HUES48 (cell line): ENCODE measurements around the gene ACTR1A.

Source experiments
- H3K27ac ChIP-seq: one replicate; pipeline ENCODE4 v1.7.0; 2013; ENCODE audit warnings: low read depth, low read length, inconsistent platforms
- H3K27me3 ChIP-seq: 2 replicates; pipeline ENCODE4 v1.6.1; 2013; ENCODE audit warnings: mild to moderate bottlenecking, low read length; ENCODE audit not compliant: control insufficient read depth, insufficient read depth
- H3K36me3 ChIP-seq: 2 replicates; pipeline ENCODE4 v1.6.1; 2013; ENCODE audit warnings: low read length; ENCODE audit not compliant: control insufficient read depth, insufficient read depth
- H3K4me1 ChIP-seq: 2 replicates; pipeline ENCODE4 v1.6.1; 2013; ENCODE audit warnings: mild to moderate bottlenecking, low read length; ENCODE audit not compliant: control insufficient read depth, insufficient read depth
- H3K4me3 ChIP-seq: 2 replicates; pipeline ENCODE4 v1.5.1; 2013; ENCODE audit warnings: mild to moderate bottlenecking, low read depth, low read length
- H3K9ac ChIP-seq: 2 replicates; pipeline ENCODE4 v1.6.1; 2013; ENCODE audit warnings: mild to moderate bottlenecking, low read depth, low read length, moderate library complexity
- H3K9me3 ChIP-seq: 2 replicates; pipeline ENCODE4 v1.6.1; 2013; ENCODE audit warnings: low read length; ENCODE audit not compliant: control insufficient read depth, insufficient read depth

The ACTR1A gene

GRCh38 chr10:102480396-102480795 lies 22.1 kb downstream of the ACTR1A start:
- H3K4me1 ChIP-seq = no peaks in the 10 kb centered on the region
- H3K27ac ChIP-seq = no peak overlapping the region
- no peak overlapping the region for H3K9ac ChIP-seq
- H3K4me3 ChIP-seq = no peak overlapping the region
- peaks cover 73% of the 10 kb centered on the region for H3K36me3 ChIP-seq
- H3K27me3 ChIP-seq = no peaks in the 10 kb centered on the region
- no peaks in the 10 kb centered on the region for H3K9me3 ChIP-seq

DNA sequence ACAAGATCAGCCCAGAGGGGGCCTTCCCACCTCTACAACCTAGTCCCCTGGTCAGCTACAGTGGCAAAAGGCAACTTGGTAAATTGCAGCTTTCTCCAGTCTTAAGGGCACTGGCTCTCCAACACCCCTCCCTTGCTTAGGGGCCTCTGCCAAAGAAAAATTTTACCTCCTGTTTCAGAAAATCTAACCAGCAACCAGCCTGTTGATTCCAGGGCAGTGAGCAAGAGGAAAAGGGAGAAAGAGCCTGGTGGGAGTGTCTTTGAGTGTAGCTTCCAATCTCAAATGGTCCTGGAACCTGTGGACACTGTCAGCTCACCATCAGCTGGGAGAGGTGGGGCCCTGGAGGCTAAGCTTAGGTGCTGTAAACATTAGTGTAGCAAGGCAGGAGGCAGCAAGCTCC lies 22.9 kb downstream of the ACTR1A start:
- H3K4me1 ChIP-seq = no peaks in the 10 kb centered on the region
- H3K9ac ChIP-seq = no peak overlapping the region
- H3K27ac ChIP-seq = no peak overlapping the region
- no peaks in the 10 kb centered on the region for H3K27me3 ChIP-seq
- no peak overlapping the region for H3K4me3 ChIP-seq
- peaks cover 66% of the 10 kb centered on the region for H3K36me3 ChIP-seq
- no peaks in the 10 kb centered on the region for H3K9me3 ChIP-seq

GRCh38 chr10:102476466-102477141 lies 25.9 kb downstream of the ACTR1A start:
- no peak overlapping the region for H3K9ac ChIP-seq
- no peaks in the 10 kb centered on the region for H3K9me3 ChIP-seq
- H3K4me3 ChIP-seq = no peak overlapping the region
- no peaks in the 10 kb centered on the region for H3K4me1 ChIP-seq
- no peaks in the 10 kb centered on the region for H3K27me3 ChIP-seq
- peaks cover 43% of the 10 kb centered on the region for H3K36me3 ChIP-seq
- no peak overlapping the region for H3K27ac ChIP-seq

DNA sequence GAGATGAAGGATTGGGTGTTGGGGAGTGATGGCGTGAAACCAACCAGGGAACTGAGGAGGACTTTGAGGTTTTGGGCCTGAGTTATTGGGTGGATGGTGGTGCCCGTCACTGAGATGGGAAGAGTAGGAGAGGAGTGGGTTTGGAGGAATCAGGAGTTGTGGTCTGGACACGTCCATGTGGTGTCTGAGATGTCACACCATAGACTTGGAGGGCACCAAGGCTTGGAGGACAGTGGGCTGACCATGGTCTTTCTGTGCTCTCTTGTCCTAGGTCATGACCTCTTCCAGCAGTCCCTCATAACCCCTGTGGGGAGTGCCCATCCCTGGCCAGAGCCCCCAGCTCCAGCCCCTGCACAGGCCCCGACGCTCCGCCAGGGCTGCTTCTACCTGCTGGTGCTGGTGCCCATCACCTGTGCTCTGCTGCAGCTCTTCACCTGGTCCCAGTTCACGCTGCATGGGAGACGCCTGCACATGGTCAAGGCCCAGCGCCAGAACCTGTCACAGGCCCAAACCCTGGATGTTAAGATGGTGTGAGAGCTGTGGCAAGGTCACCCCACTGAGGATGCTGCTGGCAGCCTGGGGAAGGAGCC lies 27.0 kb downstream of the ACTR1A start:
- H3K27me3 ChIP-seq = no peaks in the 10 kb centered on the region
- no peak overlapping the region for H3K27ac ChIP-seq
- no peaks in the 10 kb centered on the region for H3K4me1 ChIP-seq
- no peak overlapping the region for H3K4me3 ChIP-seq
- H3K9me3 ChIP-seq = no peaks in the 10 kb centered on the region
- H3K9ac ChIP-seq = no peak overlapping the region
- H3K36me3 ChIP-seq = peaks cover 33% of the 10 kb centered on the region

- H3K36me3 ChIP-seq = peaks cover 26% of the 10 kb centered on the region
- no peak overlapping the region for H3K9ac ChIP-seq
- no peaks in the 10 kb centered on the region for H3K27me3 ChIP-seq
- no peaks in the 10 kb centered on the region for H3K9me3 ChIP-seq
- no peaks in the 10 kb centered on the region for H3K4me1 ChIP-seq
- H3K27ac ChIP-seq = no peak overlapping the region
- no peak overlapping the region for H3K4me3 ChIP-seq
Observed at GRCh38 chr10:102473445-102474331, 28.8 kb downstream of the ACTR1A start.

DNA sequence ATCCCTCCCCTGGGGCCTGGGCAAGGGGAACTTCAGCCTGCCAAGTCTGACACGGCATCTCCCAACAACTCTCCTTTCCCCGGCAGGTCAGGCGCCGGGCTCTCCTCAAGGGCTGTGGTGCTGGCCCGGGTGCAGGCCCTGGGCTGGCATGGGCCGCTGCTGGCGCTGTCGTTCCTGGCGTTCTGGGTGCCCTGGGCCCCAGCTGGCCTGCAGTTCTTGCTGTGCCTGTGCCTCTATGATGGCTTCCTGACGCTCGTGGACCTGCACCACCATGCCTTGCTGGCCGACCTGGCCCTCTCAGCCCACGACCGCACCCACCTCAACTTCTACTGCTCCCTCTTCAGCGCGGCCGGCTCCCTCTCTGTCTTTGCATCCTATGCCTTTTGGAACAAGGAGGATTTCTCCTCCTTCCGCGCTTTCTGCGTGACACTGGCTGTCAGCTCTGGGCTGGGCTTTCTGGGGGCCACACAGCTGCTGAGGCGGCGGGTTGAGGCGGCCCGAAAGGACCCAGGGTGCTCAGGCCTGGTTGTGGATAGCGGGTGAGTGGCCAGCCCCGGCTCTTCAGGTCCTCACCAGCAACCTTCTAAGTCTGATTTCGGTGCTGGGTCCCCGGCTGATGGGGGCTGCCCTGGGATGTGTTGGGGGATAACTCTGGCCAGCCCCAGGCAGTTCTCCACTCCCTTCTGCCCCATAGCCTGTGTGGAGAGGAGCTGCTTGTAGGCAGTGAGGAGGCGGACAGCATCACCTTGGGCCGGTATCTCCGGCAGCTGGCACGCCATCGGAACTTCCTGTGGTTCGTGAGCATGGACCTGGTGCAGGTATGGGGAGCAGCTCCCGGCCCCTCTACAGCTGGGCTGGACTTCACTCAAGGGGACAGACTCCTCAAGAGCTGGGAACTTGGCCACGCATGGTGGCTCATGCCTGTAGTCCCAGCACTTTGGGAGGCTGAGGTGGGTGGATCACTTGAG lies 31.6 kb downstream of the ACTR1A start:
- no peaks in the 10 kb centered on the region for H3K27me3 ChIP-seq
- no peak overlapping the region for H3K27ac ChIP-seq
- H3K36me3 ChIP-seq = peaks cover 16% of the 10 kb centered on the region
- no peak overlapping the region for H3K9ac ChIP-seq
- no peaks in the 10 kb centered on the region for H3K4me1 ChIP-seq
- H3K4me3 ChIP-seq = no peak overlapping the region
- H3K9me3 ChIP-seq = no peaks in the 10 kb centered on the region

DNA sequence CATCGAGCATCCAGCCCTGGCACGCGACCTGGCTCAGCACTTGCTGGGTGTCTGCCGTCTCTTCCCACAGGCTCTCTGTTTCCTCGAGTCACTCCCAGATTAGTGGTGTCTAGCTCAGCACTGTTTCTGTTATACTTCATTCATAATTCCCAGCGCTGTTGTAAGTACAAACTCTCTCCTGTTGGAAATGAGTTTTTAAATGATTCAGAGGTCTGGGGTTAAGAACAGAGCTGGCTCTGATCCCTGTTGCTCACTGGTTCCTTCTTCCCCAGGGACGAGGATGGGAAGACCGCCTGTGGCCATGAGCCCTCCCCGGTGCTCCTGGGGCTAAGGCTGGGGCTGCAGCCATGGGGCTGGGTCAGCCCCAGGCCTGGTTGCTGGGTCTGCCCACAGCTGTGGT lies 33.8 kb downstream of the ACTR1A start:
- H3K9ac ChIP-seq = no peak overlapping the region
- H3K36me3 ChIP-seq = peaks cover 10% of the 10 kb centered on the region
- no peak overlapping the region for H3K4me3 ChIP-seq
- H3K4me1 ChIP-seq = peaks cover 3% of the 10 kb centered on the region; the same call in 1 of the 2 replicates
- no peaks in the 10 kb centered on the region for H3K27me3 ChIP-seq
- no peaks in the 10 kb centered on the region for H3K9me3 ChIP-seq
- no peak overlapping the region for H3K27ac ChIP-seq

- Histone ChIP-seq H3K4me1 (peaks cover 8% of the 10 kb centered on the region; the same call in 1 of the 2 replicates), H3K27me3 (no peaks in the 10 kb centered on the region), H3K9ac (no peak overlapping the region)
Observed at GRCh38 chr10:102467971-102468438, 34.5 kb downstream of the ACTR1A start.

DNA sequence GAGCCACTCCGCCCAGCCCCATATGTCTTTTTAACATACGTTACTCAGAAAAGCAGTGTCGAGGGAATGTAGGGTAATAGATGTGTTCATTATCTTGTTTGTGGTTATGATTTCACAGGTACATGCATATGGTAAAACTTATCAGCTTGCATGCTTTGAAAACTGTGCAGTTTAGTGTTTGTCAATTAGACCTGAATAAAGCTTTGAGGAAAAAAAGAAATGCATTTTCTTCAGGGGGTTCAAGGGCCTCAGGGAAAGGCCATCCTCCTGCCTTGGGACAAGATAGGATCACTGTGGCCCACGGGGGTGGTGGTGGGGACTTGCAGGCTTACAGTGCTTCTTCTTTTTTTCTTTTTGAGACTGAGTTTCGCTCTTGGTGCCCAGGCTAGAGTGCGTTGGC lies 35.2 kb downstream of the ACTR1A start:
- no peak overlapping the region for H3K27ac ChIP-seq
- H3K9ac ChIP-seq = no peak overlapping the region
- no peaks in the 10 kb centered on the region for H3K9me3 ChIP-seq

More at GRCh38 chr10:102467971-102468438, 34.5 kb downstream of the ACTR1A start:
- Histone ChIP-seq H3K4me3 (no peak overlapping the region), H3K9me3 (no peaks in the 10 kb centered on the region), H3K36me3 (0 out of 2 replicates have a peak, but pooled peaks cover 8% of the 10 kb centered on the region), H3K27ac (no peak overlapping the region)

DNA sequence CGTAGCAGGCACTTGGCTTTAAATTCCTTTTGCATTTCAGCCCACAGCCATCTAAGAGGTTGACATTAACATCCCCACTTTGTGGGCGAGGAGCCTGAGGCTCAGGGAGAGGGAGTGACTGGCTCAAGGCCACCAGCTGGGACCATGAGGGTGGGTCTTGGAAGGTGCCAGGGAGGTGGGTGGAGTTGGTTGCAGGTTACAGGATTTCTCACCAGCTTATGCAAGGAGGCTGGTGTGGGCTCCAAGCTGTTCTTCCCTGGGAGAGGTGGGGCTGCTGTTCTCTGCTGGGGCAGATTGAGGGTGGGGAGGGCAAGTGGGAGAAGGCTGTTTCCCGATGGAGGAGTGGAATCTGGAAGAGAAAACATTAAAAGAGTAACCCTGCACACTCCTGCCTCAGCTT lies 37.0 kb downstream of the ACTR1A start:
- H3K27me3 ChIP-seq = no peaks in the 10 kb centered on the region
- no peak overlapping the region for H3K9ac ChIP-seq
- H3K27ac ChIP-seq = no peak overlapping the region
- 0 out of 2 replicates have a peak, but pooled peaks cover 8% of the 10 kb centered on the region for H3K36me3 ChIP-seq
- H3K9me3 ChIP-seq = no peaks in the 10 kb centered on the region
- peaks cover 24% of the 10 kb centered on the region for H3K4me1 ChIP-seq
- H3K4me3 ChIP-seq = no peak overlapping the region

More for the DNA sequence above, 35.2 kb downstream of the ACTR1A start:
- Histone ChIP-seq H3K4me3 (no peak overlapping the region), H3K4me1 (peaks cover 15% of the 10 kb centered on the region), H3K27me3 (no peaks in the 10 kb centered on the region), H3K36me3 (0 out of 2 replicates have a peak, but pooled peaks cover 8% of the 10 kb centered on the region)
